ENCODE measurements around the gene MARVELD2.
A peak's percentile ranks its signal among the peaks of the same experiment; 100 is the strongest.

MARVELD2 gene, protein sequence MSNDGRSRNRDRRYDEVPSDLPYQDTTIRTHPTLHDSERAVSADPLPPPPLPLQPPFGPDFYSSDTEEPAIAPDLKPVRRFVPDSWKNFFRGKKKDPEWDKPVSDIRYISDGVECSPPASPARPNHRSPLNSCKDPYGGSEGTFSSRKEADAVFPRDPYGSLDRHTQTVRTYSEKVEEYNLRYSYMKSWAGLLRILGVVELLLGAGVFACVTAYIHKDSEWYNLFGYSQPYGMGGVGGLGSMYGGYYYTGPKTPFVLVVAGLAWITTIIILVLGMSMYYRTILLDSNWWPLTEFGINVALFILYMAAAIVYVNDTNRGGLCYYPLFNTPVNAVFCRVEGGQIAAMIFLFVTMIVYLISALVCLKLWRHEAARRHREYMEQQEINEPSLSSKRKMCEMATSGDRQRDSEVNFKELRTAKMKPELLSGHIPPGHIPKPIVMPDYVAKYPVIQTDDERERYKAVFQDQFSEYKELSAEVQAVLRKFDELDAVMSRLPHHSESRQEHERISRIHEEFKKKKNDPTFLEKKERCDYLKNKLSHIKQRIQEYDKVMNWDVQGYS

DNA sequence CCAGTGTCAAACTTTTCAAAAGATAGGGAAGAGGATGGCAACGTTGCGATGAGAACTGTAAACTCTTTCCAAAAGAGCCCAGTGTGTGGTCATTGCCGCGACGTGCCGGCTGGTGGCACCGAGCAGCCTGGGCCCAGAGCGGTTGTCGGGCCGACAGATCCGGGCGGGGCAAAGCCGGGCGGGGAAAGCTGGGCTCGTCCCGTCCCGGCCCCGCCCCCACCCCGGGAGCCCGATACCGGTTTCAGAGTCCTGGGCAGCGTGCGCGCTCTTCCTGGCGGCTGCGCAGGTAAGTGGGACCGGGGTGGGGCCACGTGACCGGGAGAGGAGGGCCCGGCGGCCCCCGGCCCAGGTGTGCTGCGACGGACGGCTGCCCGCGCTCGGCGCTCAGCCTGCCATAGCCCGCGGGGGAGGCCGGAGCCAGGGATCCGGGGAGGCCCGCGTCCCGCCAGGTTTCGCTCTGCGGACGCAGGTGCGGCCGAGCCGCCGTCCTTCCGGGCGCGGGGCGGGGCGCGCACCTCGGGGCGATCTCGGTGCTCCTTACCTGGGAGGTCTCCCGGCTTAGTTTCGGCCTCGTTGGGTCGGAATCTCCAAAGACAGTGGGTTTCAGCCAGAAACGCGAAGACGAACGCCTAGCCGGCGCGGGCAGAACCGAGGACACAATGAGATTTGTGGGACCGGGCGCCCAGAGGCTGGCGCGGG is at the start of gene MARVELD2:
Gene MARVELD2, plus strand, starts transcription at position 232 of the 699 bp plus-strand sequence. CDS start 4,270 bp downstream, outside the sequence.
- peak within 1 kb of the TSS; percentile 99 for H3K27ac ChIP-seq
- TF ChIP-seq, protein P1, sequence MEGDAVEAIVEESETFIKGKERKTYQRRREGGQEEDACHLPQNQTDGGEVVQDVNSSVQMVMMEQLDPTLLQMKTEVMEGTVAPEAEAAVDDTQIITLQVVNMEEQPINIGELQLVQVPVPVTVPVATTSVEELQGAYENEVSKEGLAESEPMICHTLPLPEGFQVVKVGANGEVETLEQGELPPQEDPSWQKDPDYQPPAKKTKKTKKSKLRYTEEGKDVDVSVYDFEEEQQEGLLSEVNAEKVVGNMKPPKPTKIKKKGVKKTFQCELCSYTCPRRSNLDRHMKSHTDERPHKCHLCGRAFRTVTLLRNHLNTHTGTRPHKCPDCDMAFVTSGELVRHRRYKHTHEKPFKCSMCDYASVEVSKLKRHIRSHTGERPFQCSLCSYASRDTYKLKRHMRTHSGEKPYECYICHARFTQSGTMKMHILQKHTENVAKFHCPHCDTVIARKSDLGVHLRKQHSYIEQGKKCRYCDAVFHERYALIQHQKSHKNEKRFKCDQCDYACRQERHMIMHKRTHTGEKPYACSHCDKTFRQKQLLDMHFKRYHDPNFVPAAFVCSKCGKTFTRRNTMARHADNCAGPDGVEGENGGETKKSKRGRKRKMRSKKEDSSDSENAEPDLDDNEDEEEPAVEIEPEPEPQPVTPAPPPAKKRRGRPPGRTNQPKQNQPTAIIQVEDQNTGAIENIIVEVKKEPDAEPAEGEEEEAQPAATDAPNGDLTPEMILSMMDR (conservative IDR thresholded peaks at IDR 0.05): peak; percentile 80
- peak; percentile 86 for TF ChIP-seq ZFX (IDR thresholded peaks at IDR 0.05)

DNA sequence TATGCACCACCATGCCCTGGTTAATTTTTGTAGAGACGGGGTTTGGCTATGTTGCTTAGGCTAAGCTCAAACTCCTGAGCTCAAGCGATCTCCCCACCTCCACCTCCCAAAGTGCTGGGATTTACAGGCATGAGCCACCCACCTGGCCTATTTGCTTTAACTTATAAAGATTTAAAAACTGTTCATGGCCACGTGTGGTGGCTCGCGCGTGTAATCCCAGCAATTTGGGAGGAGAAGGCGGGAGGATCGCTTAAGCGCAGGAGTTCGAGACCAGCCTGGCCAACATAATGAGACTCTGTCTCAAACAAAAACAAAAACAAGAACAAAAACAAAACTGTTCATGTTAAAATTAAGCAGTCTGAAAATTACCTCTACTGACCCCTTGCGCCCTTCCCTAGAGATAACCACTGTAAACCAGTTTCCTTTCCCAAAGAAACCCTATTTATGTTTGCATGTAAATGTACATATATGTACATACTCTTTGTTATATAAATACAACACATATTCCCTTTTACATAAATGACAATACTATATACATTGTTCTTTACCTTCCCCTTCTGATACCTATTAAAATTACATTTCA is 47.1 kb upstream of the MARVELD2 start:
- TF ChIP-seq, protein P1 (conservative IDR thresholded peaks at IDR 0.05): peak; percentile 22; the same call in 1 of the 2 replicates
- TF ChIP-seq ZFX (IDR thresholded peaks at IDR 0.05): no peak
- H3K27ac ChIP-seq: no peak overlapping the region; the same call in 1 of the 2 replicates

DNA sequence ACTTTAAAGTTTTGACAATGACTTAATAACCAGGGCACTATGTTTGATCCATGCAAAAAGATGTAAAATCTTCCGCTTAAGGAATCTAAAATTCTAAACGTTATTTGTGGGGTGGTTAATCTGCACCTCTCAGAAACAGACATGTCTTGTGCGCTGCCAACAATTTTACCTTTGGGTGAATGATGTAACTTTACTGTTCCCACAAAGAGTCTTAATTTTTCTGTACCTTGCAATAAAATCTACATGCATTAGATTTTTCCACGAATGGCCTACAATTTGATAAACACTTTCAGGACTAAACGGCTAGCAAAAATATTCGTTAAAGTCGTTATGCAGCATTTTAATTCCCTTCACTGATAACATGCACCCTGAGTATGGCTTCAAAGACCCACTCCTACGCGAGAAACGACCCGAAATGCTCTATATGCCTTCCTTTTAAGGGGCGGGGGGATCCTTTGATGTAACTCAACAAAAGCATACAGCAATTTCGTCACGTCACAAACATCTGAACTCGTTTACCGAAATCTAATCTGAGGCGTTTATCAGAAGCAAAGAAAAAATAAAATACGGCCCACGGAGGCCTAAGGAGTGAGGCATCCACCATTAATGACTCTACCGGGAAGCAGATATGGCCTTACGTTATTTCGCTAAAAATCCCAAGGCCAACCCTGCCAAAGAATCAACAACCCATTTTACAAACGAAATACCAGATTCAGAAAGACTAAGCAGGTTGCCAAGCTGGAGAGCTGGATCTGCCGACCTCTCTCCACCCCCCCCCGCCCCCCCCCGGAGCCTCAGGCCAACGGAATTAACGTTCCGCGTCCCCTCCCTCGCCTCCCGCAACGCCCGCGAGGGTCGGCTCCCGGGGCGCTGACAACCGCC is 46.2 kb upstream of the MARVELD2 start:
- peak overlapping the region; percentile 90 for H3K27ac ChIP-seq
- peak; percentile 27; the same call in 1 of the 2 replicates for TF ChIP-seq ZFX (IDR thresholded peaks at IDR 0.05)
- TF ChIP-seq, protein P1 (conservative IDR thresholded peaks at IDR 0.05): no peak

DNA sequence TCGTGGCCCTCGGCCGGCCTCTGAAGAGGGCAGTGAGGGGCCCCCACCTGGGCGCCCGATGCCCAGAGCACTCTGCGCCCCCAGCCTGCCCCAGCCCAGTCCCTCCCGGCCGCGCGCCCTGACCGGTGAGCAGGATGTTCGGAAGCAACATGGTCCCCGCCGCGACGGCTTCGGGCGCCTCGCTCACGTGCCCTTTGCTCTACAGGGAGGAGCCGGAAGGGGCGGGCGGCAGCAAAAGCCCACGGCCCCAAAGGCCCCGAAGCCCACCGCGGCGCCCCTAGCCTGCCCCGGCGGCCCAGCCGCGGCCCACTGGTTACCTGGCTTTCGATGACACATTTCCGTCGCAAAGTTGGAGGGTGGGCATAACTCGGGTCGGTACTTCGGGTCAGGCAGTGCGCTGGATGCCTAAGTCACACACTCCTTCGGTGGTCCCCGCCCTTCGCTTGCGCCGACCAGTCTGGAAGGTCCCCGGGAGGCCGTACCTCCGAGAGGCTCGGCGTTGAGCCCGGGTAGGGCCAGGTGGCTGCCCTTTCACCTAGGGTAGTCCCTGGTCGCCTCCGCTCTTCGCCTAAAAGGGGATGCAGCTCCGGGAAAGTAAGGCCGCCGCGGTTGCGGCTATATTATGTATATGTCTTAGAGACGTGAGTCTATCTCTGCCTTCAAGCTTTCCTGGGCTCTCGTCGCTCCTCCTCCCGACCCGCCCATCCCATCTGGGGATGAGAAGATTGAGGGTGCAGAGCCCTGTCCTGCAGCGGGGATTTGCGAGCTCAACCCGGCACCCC is 45.4 kb upstream of the MARVELD2 start, which contains the start of the genes AK6, RAD17 and TAF9:
Gene AK6, minus strand, starts transcription at position 181 of the 782 bp plus-strand sequence. Its CDS starts 30 bp downstream, at position 151.
Gene RAD17, plus strand, starts transcription at position 479 of the 782 bp plus-strand sequence. CDS start 2,391 bp downstream, outside the sequence.
Gene TAF9, minus strand, starts transcription at position 181 of the 782 bp plus-strand sequence. CDS start 3,783 bp downstream, outside the sequence.
- peak within 1 kb of the TSS; percentile 90 for H3K27ac ChIP-seq
- peak; percentile 33 for TF ChIP-seq ZFX (IDR thresholded peaks at IDR 0.05)
- TF ChIP-seq, protein P1 (conservative IDR thresholded peaks at IDR 0.05): no peak

DNA sequence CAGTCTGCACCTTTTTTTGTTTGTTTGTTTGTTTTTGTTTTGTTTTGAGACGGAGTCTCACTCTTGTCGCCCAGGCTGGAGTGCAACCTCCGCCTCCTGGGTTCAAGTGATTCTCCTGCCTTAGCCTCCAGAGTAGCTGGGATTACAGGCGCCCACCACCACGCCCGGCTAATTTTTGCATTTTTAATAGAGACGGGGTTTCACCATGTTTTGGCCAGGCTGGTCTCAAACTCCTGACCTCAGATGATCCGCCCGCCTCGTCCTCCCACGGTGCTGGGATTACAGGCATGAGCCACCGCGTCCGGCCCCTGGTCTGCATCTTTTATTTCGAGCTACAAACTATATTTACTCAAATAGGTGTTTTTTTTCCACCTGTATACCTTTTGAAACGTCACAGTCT is 44.6 kb upstream of the MARVELD2 start:
- peak overlapping the region; percentile 90 for H3K27ac ChIP-seq

DNA sequence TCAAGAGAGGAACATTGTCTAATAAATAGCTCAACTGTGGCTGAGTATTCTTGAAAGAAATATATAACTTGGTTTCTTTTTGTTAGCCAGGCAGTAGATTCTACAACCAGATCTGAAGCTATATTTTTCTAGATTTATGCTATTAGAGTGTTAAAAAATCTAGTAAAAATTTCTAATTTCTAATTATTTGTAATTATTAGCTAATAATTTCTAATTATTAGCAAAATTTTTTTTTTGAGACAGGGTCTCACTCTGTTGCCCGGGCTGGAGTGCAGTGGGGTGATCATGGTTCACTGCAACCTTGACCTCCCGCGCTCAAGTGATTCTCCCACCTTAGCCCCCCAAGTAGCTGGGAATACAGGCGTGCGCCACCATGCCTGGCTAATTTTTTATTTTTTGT is 42.5 kb upstream of the MARVELD2 start:
- no peak for TF ChIP-seq ZFX (IDR thresholded peaks at IDR 0.05)
- TF ChIP-seq, protein P1 (conservative IDR thresholded peaks at IDR 0.05): no peak
- H3K27ac ChIP-seq: no peak overlapping the region
